Transverse colon (tissue), 4 donors: ENCODE data around the gene KCNK5.

Experiments
- EP300 ChIP-seq: sonication (generic); formaldehyde crosslinking; IDR thresholded peaks from one replicate; pipeline ENCODE4 v1.6.1; 2017; ENCODE audit warnings: antibody characterized with exemption, low read depth
- POLR2A ChIP-seq: fragments of 450-650 bp; IDR thresholded peaks from one replicate; pipeline ENCODE4 v1.6.1; 2016; ENCODE audit warnings: antibody characterized with exemption, mild to moderate bottlenecking, moderate library complexity
- POLR2AphosphoS5 ChIP-seq, 3 donors: sonication (generic); formaldehyde crosslinking; IDR thresholded peaks; one replicate each; pipeline ENCODE4 v1.6.1; 2016; ENCODE audit warnings: antibody characterized with exemption in 3 of 3
- TF ChIP-seq, protein P1 (sequence below), 5 experiments: fragments of 200-600 bp in 3 of 5; fragments of 450-650 bp in 2 of 5; sonication (generic) in 3 of 5; IDR thresholded peaks; 1 replicate in 2 of 5; 2 replicates in 3 of 5; pipeline ENCODE4 v1.5.1; 2016 to 2017; ENCODE audit warnings: antibody characterized with exemption in 5 of 5, inconsistent platforms in 3 of 5, mild to moderate bottlenecking in 2 of 5, moderate library complexity in 1 of 5

DNA sequence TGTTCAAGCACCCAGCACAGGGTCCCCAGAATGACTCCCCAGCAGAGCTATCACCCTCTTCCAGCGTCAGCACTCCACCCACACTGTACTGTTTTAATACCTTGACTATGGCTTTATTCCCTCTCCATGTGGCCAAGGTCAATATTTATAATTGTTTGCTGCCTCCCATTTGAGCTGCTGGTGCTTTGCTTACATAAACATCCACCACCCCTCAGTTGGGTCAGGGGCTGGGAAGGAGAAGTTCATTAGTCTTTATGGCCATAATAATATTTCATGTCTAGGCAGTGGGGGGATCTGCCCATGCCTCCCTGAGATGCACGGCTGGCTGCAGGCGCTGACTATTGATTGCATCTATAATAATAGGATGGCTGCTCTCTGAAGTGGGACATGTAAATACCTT lies 72.5 kb downstream of the KCNK5 start:
- TF ChIP-seq, protein P1, sequence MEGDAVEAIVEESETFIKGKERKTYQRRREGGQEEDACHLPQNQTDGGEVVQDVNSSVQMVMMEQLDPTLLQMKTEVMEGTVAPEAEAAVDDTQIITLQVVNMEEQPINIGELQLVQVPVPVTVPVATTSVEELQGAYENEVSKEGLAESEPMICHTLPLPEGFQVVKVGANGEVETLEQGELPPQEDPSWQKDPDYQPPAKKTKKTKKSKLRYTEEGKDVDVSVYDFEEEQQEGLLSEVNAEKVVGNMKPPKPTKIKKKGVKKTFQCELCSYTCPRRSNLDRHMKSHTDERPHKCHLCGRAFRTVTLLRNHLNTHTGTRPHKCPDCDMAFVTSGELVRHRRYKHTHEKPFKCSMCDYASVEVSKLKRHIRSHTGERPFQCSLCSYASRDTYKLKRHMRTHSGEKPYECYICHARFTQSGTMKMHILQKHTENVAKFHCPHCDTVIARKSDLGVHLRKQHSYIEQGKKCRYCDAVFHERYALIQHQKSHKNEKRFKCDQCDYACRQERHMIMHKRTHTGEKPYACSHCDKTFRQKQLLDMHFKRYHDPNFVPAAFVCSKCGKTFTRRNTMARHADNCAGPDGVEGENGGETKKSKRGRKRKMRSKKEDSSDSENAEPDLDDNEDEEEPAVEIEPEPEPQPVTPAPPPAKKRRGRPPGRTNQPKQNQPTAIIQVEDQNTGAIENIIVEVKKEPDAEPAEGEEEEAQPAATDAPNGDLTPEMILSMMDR (IDR thresholded peaks at IDR 0.05): no peak
- TF ChIP-seq POLR2A: no peak
- no peak for TF ChIP-seq POLR2AphosphoS5 (IDR thresholded peaks at IDR 0.05)
- no peak for TF ChIP-seq EP300
